ENCODE measurements around the gene RET. TPM values are rescaled to one million over a fixed set of nuclear protein-coding genes. Genes with fewer than 3 reads are reported as not detected.

The RET gene
- total RNA-seq (2016; rRNA removed; fragmentation: Illumina TruSeq; extraction: Trizol) (0.02 TPM in 1 of 2 replicates, not detected in the other), polyA plus RNA-seq (2011; rRNA removed) (not detected in 2 replicates), polyA minus RNA-seq (2011; rRNA and poly(A)+ RNA removed; ENCODE audit: low replicate concordance) (0.04 TPM in 1 of 2 replicates, not detected in the other), Bru-seq, nascent RNA (percentile 4 among the genes with signal in this experiment), BruChase-seq, experiment 1, labeled RNA remaining after a 6-hour chase (percentile 6 among the genes with signal in this experiment), BruChase-seq, experiment 2, labeled RNA remaining after a 2-hour chase (percentile 9 among the genes with signal in this experiment)
- not detected in 2 replicates for total RNA-seq (2016; cell fraction: cytosol; rRNA removed; fragmentation: Illumina TruSeq; extraction: Trizol; ENCODE audit: low read depth)
- not detected in 2 replicates for total RNA-seq (2016; cell fraction: insoluble cytoplasmic fraction; rRNA removed; fragmentation: Illumina TruSeq; extraction: Trizol)
- not detected in 2 replicates for total RNA-seq (2016; cell fraction: membrane; rRNA removed; fragmentation: Illumina TruSeq; extraction: Trizol)
- not detected in 2 replicates for total RNA-seq (2016; cell fraction: nucleus; rRNA removed; fragmentation: Illumina TruSeq; extraction: Trizol)
- not detected in 2 replicates for polyA plus RNA-seq (2011; cell fraction: cytosol; rRNA removed)
- polyA plus RNA-seq (2011; cell fraction: nucleus; rRNA removed), result not detected in 2 replicates
- 0.03 TPM in 1 of 2 replicates, not detected in the other for polyA plus RNA-seq (2012)
- polyA plus RNA-seq (2016; cell fraction: cytosol; fragmentation: Illumina TruSeq; extraction: Trizol; ENCODE audit: low read depth), result not detected in 2 replicates
- polyA plus RNA-seq (2016; cell fraction: insoluble cytoplasmic fraction; fragmentation: Illumina TruSeq; extraction: Trizol; ENCODE audit: low read depth), result not detected in 2 replicates
- polyA plus RNA-seq (2016; cell fraction: membrane; fragmentation: Illumina TruSeq; extraction: Trizol; ENCODE audit: low read depth), result not detected in 2 replicates
- not detected in 2 replicates for polyA plus RNA-seq (2016; cell fraction: nucleus; fragmentation: Illumina TruSeq; extraction: Trizol; ENCODE audit: insufficient read depth, low read depth)
- not detected in 2 replicates for polyA minus RNA-seq (2011; cell fraction: cytosol; rRNA and poly(A)+ RNA removed)
- polyA minus RNA-seq (2011; cell fraction: nucleus; rRNA and poly(A)+ RNA removed), result not detected in 2 replicates
- long read RNA-seq, experiment 1, result 0 reads
- long read RNA-seq, experiment 2, result 0 reads

DNA sequence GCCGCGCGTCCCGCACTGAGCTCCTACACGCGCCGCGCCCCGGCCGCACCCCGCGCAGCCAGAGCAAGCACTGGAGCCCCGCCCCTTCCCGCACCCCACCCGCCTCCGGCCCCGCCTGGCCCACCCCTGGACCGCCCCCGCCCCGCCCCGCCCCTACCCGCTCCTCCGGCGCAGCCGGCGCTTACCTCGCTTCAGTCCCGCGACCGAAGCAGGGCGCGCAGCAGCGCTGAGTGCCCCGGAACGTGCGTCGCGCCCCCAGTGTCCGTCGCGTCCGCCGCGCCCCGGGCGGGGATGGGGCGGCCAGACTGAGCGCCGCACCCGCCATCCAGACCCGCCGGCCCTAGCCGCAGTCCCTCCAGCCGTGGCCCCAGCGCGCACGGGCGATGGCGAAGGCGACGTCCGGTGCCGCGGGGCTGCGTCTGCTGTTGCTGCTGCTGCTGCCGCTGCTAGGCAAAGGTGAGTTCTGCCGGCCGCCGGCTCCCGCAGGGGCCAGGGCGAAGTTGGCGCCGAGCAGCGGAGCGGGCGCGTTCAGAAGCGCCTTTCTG is at the start of gene RET:
RET (plus strand) TSS at position 194 of the 545 bp plus-strand sequence; CDS start at position 384, 190 bp downstream.
- Histone ChIP-seq H3K4me2 (ENCODE audit: low read depth, low read length) (peak within 1 kb of the TSS; percentile 7; the same call in 1 of the 2 replicates), H3K27ac (ENCODE audit: extremely low read length, insufficient read depth, low read length) (no peak within 1 kb of the TSS), H3K79me2 (ENCODE audit: insufficient read depth, low read length) (no peaks in the 10 kb centered on the region), H3K36me3 (replicated peaks in 1 of 2; ENCODE audit: control insufficient read depth in 1 of 2, insufficient read depth in 2 of 2, low read length in 2 of 2) (no peaks in the 10 kb centered on the region), H2AFZ (ENCODE audit: low read length) (no peak within 1 kb of the TSS), H4K20me1 (ENCODE audit: insufficient read depth, low read length) (no peaks in the 10 kb centered on the region), H3K9ac (ENCODE audit: insufficient read depth, low read depth, low read length) (no peak within 1 kb of the TSS), H3K4me3 (replicated peaks in 1 of 3; ENCODE audit: insufficient read depth in 1 of 3, low read depth in 2 of 3, low read length in 3 of 3) (no peak within 1 kb of the TSS), H3K9me3 (ENCODE audit: low read length) (no peaks in the 10 kb centered on the region), H3K4me1 (ENCODE audit: insufficient read depth, low read length) (no peaks in the 10 kb centered on the region), H3K27me3 (ENCODE audit: control insufficient read depth in 1 of 2, insufficient read depth in 2 of 2, low read length in 2 of 2) (peaks cover 9 to 45% of the 10 kb centered on the region in 2 experiments; a peak in 4 of 5 replicates)
- FAIRE-seq (no peak), DNase-seq (ENCODE audit: low spot score) (no peak), ATAC-seq (no peak)
- intact Hi-C loops (cut with micrococcal nuclease; ENCODE audit: unreplicated experiment) (loop anchor here (2.0 kb wide), 1 partner anchor 22 kb away; no protein-coding TSS in a partner anchor), in situ Hi-C loops (cut with HindIII; ENCODE audit: extremely low pct_ligation_motif_present, low pct_unique_long_range_greater_than_20kb) (no loop called here)
- TF ChIP-seq, protein P1, sequence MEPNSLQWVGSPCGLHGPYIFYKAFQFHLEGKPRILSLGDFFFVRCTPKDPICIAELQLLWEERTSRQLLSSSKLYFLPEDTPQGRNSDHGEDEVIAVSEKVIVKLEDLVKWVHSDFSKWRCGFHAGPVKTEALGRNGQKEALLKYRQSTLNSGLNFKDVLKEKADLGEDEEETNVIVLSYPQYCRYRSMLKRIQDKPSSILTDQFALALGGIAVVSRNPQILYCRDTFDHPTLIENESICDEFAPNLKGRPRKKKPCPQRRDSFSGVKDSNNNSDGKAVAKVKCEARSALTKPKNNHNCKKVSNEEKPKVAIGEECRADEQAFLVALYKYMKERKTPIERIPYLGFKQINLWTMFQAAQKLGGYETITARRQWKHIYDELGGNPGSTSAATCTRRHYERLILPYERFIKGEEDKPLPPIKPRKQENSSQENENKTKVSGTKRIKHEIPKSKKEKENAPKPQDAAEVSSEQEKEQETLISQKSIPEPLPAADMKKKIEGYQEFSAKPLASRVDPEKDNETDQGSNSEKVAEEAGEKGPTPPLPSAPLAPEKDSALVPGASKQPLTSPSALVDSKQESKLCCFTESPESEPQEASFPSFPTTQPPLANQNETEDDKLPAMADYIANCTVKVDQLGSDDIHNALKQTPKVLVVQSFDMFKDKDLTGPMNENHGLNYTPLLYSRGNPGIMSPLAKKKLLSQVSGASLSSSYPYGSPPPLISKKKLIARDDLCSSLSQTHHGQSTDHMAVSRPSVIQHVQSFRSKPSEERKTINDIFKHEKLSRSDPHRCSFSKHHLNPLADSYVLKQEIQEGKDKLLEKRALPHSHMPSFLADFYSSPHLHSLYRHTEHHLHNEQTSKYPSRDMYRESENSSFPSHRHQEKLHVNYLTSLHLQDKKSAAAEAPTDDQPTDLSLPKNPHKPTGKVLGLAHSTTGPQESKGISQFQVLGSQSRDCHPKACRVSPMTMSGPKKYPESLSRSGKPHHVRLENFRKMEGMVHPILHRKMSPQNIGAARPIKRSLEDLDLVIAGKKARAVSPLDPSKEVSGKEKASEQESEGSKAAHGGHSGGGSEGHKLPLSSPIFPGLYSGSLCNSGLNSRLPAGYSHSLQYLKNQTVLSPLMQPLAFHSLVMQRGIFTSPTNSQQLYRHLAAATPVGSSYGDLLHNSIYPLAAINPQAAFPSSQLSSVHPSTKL (CRISPR knock-in tag; IDR thresholded peaks at IDR 0.05), result no peak
- TF ChIP-seq ZNF160 (CRISPR knock-in tag; IDR thresholded peaks at IDR 0.05) (no peak), NPAS2 (CRISPR knock-in tag; IDR thresholded peaks at IDR 0.05; ENCODE audit: borderline replicate concordance) (no peak), SNAPC2 (CRISPR knock-in tag; IDR thresholded peaks at IDR 0.05) (no peak), PHB2 (IDR thresholded peaks at IDR 0.05; ENCODE audit: partially characterized antibody) (no peak), NFIC (IDR thresholded peaks at IDR 0.05; ENCODE audit: low read length) (no peak), CREM (IDR thresholded peaks at IDR 0.05) (no peak), CREM (CRISPR knock-in tag; IDR thresholded peaks at IDR 0.05) (no peak), HOXA9 (CRISPR knock-in tag; IDR thresholded peaks at IDR 0.05; ENCODE audit: borderline replicate concordance) (no peak), ZNF773 (CRISPR knock-in tag; IDR thresholded peaks at IDR 0.05; ENCODE audit: borderline replicate concordance) (no peak), HOXA7 (CRISPR knock-in tag; IDR thresholded peaks at IDR 0.05) (no peak), ELF1 (CRISPR knock-in tag; IDR thresholded peaks at IDR 0.05) (no peak), ZNF589 (CRISPR knock-in tag; conservative IDR thresholded peaks at IDR 0.05) (no peak)
- TF ChIP-seq, protein P2, sequence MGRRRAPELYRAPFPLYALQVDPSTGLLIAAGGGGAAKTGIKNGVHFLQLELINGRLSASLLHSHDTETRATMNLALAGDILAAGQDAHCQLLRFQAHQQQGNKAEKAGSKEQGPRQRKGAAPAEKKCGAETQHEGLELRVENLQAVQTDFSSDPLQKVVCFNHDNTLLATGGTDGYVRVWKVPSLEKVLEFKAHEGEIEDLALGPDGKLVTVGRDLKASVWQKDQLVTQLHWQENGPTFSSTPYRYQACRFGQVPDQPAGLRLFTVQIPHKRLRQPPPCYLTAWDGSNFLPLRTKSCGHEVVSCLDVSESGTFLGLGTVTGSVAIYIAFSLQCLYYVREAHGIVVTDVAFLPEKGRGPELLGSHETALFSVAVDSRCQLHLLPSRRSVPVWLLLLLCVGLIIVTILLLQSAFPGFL (CRISPR knock-in tag; IDR thresholded peaks at IDR 0.05), result no peak
- TF ChIP-seq, protein P3, sequence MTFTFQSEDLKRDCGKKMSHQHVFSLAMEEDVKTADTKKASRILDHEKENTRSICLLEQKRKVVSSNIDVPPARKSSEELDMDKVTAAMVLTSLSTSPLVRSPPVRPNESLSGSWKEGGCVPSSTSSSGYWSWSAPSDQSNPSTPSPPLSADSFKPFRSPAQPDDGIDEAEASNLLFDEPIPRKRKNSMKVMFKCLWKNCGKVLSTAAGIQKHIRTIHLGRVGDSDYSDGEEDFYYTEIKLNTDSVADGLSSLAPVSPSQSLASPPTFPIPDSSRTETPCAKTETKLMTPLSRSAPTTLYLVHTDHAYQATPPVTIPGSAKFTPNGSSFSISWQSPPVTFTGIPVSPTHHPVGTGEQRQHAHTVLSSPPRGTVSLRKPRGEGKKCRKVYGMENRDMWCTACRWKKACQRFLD (CRISPR knock-in tag; IDR thresholded peaks at IDR 0.05; ENCODE audit: borderline replicate concordance), result no peak
- no TSS peak for BruUV-seq (replicated peaks)
- CTCF ChIA-PET (ENCODE audit: low intra/inter-chr PET ratio, low total read pairs), result no interaction called here
- POLR2A ChIA-PET, result no interaction called here
- WGBS (ENCODE audit: low lambda C conversion rate), result 26% methylated on average over 16 of the region's 78 CpGs

Measured in HepG2 (cell line).